OCI-LY3 (cell line): ENCODE measurements around the gene F10.

Experiments
- H2AFZ ChIP-seq: fragments of 200-600, 300-600 bp; shearing (Covaris generic); 2 replicates; pipeline ENCODE4 v1.6.0; 2014; ENCODE audit warnings: antibody characterized with exemption, low read depth, low read length
- H3K27ac ChIP-seq: fragments of 200-600, 300-600 bp; sonication (generic); 2 replicates; pipeline ENCODE4 v1.5.1; 2014; ENCODE audit warnings: mild to moderate bottlenecking, low read length, moderate library complexity, mixed read lengths
- H3K27me3 ChIP-seq: fragments of 200-600, 300-600 bp; sonication (generic); 2 replicates; pipeline ENCODE4 v1.6.1; 2014; ENCODE audit warnings: low read depth, low read length, mixed read lengths
- H3K36me3 ChIP-seq: fragments of 200-600, 300-600 bp; sonication (generic); replicated peaks from 2 replicates; pipeline ENCODE3; 2014; ENCODE audit warnings: low read depth, low read length, mixed read lengths
- H3K4me1 ChIP-seq: fragments of 300-600, 200-600 bp; sonication (generic); 2 replicates; pipeline ENCODE4 v1.6.1; 2014; ENCODE audit warnings: low read length, mixed read lengths
- H3K4me2 ChIP-seq: fragments of 200-600, 300-600 bp; sonication (generic); 2 replicates; pipeline ENCODE4 v1.6.1; 2014; ENCODE audit warnings: low read length, mixed read lengths
- H3K4me3 ChIP-seq: fragments of 300-600, 200-600 bp; sonication (generic); 2 replicates; pipeline ENCODE4 v1.5.1; 2014; ENCODE audit warnings: antibody characterized with exemption, mild to moderate bottlenecking, low read length, moderate library complexity
- H3K79me2 ChIP-seq: fragments of 300-600, 200-600 bp; shearing (Covaris generic); 2 replicates; pipeline ENCODE4 v1.6.1; 2014; ENCODE audit warnings: mild to moderate bottlenecking, low read length, mixed read lengths
- H3K9ac ChIP-seq: fragments of 300-600, 200-600 bp; shearing (Covaris generic); 2 replicates; pipeline ENCODE4 v1.6.0; 2014; ENCODE audit warnings: mild to moderate bottlenecking, low read length, moderate library complexity
- H3K9me3 ChIP-seq: fragments of 200-600, 300-600 bp; shearing (Covaris generic); 2 replicates; pipeline ENCODE4 v1.6.1; 2014; ENCODE audit warnings: low read length, mixed read lengths; ENCODE audit not compliant: insufficient read depth
- H4K20me1 ChIP-seq: fragments of 200-600, 300-600 bp; sonication (generic); 2 replicates; pipeline ENCODE4 v1.6.1; 2016; ENCODE audit warnings: low read length, mixed read lengths; ENCODE audit not compliant: insufficient read depth
- EZH2phosphoT487 ChIP-seq: fragments of 200-600 bp; shearing (Covaris generic); IDR thresholded peaks from 2 replicates; pipeline ENCODE4 v1.6.1; 2018; ENCODE audit warnings: antibody characterized with exemption, mixed run types, low read depth
- TF ChIP-seq, protein P1 (sequence below): fragments of 200-600, 300-600 bp; sonication (generic); IDR thresholded peaks from 2 replicates; pipeline ENCODE4 v1.5.1; 2014; ENCODE audit warnings: antibody characterized with exemption, low read length, low read depth

F10 gene

DNA sequence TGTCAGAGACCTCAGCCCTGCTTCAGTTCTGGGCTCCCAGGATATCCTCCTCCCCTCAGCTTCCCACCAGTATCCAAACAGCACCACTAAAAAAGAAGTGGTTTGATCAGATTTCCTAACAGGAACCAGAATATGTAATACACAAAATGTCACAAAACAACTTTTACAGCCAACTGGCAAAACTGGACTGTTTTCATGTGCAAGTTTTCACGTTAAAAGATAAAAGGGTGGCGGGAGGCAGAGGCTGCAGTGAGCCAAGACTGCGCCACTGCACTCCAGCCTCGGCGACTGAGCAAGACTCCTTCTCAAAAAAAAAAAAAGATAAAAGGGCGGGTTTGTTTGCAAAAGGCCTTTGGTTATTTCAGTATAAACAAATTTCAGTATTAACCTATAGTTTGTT is 72.8 kb downstream of the F10 start:
- peaks cover 16% of the 10 kb centered on the region for H3K79me2 ChIP-seq

GRCh38 chr13:113196970-113197737 is 74.6 kb downstream of the F10 start:
- no peaks in the 10 kb centered on the region for H3K4me1 ChIP-seq
- H3K9ac ChIP-seq: no peak overlapping the region
- peaks cover 75% of the 10 kb centered on the region for H3K36me3 ChIP-seq
- no peaks in the 10 kb centered on the region for H3K9me3 ChIP-seq
- H3K27me3 ChIP-seq: no peaks in the 10 kb centered on the region
- no peak for TF ChIP-seq EZH2phosphoT487
- TF ChIP-seq, protein P1, sequence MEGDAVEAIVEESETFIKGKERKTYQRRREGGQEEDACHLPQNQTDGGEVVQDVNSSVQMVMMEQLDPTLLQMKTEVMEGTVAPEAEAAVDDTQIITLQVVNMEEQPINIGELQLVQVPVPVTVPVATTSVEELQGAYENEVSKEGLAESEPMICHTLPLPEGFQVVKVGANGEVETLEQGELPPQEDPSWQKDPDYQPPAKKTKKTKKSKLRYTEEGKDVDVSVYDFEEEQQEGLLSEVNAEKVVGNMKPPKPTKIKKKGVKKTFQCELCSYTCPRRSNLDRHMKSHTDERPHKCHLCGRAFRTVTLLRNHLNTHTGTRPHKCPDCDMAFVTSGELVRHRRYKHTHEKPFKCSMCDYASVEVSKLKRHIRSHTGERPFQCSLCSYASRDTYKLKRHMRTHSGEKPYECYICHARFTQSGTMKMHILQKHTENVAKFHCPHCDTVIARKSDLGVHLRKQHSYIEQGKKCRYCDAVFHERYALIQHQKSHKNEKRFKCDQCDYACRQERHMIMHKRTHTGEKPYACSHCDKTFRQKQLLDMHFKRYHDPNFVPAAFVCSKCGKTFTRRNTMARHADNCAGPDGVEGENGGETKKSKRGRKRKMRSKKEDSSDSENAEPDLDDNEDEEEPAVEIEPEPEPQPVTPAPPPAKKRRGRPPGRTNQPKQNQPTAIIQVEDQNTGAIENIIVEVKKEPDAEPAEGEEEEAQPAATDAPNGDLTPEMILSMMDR: no peak
- H3K27ac ChIP-seq: no peak overlapping the region
- peaks cover 13% of the 10 kb centered on the region for H4K20me1 ChIP-seq
- peaks cover 34% of the 10 kb centered on the region for H3K79me2 ChIP-seq
- H3K4me2 ChIP-seq: no peak overlapping the region
- H2AFZ ChIP-seq: no peak overlapping the region
- no peak overlapping the region for H3K4me3 ChIP-seq

More for the DNA sequence above, 72.8 kb downstream of the F10 start:
- Histone ChIP-seq H3K4me3 (no peak overlapping the region), H3K9me3 (no peaks in the 10 kb centered on the region), H3K9ac (no peak overlapping the region), H3K4me2 (no peak overlapping the region), H3K36me3 (peaks cover 79% of the 10 kb centered on the region), H4K20me1 (peaks cover 6% of the 10 kb centered on the region; the same call in 1 of the 2 replicates), H2AFZ (no peak overlapping the region), H3K27me3 (no peaks in the 10 kb centered on the region), H3K27ac (no peak overlapping the region), H3K4me1 (no peaks in the 10 kb centered on the region)
- no peak for TF ChIP-seq EZH2phosphoT487
- TF ChIP-seq, protein P1: no peak
